Smooth muscle cell (in vitro differentiated cells): ENCODE measurements around the gene KCNJ12. TPM values are rescaled to one million over a fixed set of nuclear protein-coding genes. Genes with fewer than 3 reads are reported as not detected.

Experiments
- DNase-seq: peaks from one replicate; lab custom pipeline; 2025; ENCODE audit not compliant: unreplicated experiment; lab: John Stamatoyannopoulos, UW
- H2AFZ ChIP-seq: fragments of 200-600 bp; sonication (generic); 2 replicates; pipeline ENCODE4 v1.6.0; 2016; ENCODE audit warnings: antibody characterized with exemption, low read depth, mild to moderate bottlenecking
- H3F3A ChIP-seq: fragments of 200-600 bp; sonication (generic); 2 replicates; pipeline ENCODE4 v1.6.0; 2017; ENCODE audit warnings: antibody characterized with exemption, low read depth
- H3K27ac ChIP-seq: fragments of 200-600 bp; sonication (generic); 2 replicates; pipeline ENCODE4 v1.5.1; 2016; ENCODE audit warnings: low read depth, mild to moderate bottlenecking
- H3K27me3 ChIP-seq: fragments of 200-600 bp; sonication (generic); 2 replicates; pipeline ENCODE4 v1.6.1; 2016; ENCODE audit warnings: low read depth, mild to moderate bottlenecking
- H3K36me3 ChIP-seq: fragments of 200-600 bp; sonication (generic); 2 replicates; pipeline ENCODE4 v1.5.1; 2016; ENCODE audit warnings: low read depth
- H3K4me1 ChIP-seq: fragments of 200-600 bp; sonication (generic); 2 replicates; pipeline ENCODE4 v1.5.1; 2016; ENCODE audit warnings: low read depth
- H3K4me2 ChIP-seq: fragments of 200-600 bp; sonication (generic); 2 replicates; pipeline ENCODE4 v1.6.0; 2016; ENCODE audit warnings: mild to moderate bottlenecking
- H3K4me3 ChIP-seq: fragments of 200-600 bp; sonication (generic); 2 replicates; pipeline ENCODE4 v1.5.1; 2016; ENCODE audit warnings: mild to moderate bottlenecking
- H3K79me2 ChIP-seq: fragments of 200-600 bp; sonication (generic); 2 replicates; pipeline ENCODE4 v1.6.0; 2016; ENCODE audit warnings: low read depth, mild to moderate bottlenecking
- H3K9ac ChIP-seq: fragments of 200-600 bp; sonication (generic); 2 replicates; pipeline ENCODE4 v1.6.0; 2016; ENCODE audit warnings: low read depth
- H3K9me3 ChIP-seq: fragments of 200-600 bp; sonication (generic); replicated peaks from 2 replicates; pipeline ENCODE4 v1.5.1; 2016; ENCODE audit warnings: low read depth
- H4K20me1 ChIP-seq: fragments of 200-600 bp; sonication (generic); 2 replicates; pipeline ENCODE4 v1.6.0; 2016; ENCODE audit warnings: low read depth
- CTCF ChIP-seq: fragments of 200-600 bp; sonication (generic); IDR thresholded peaks from 2 replicates; pipeline ENCODE4 v1.5.1; 2017; ENCODE audit warnings: borderline replicate concordance, mild to moderate bottlenecking, antibody characterized with exemption; ENCODE audit not compliant: insufficient read depth, poor library complexity, severe bottlenecking
- WGBS: methylation state at CpG from one replicate; pipeline ENCODE4 v1.1.7; 2016; ENCODE audit warnings: low lambda C conversion rate; 5-methylcytosine and 5-hydroxymethylcytosine counted together
- polyA plus RNA-seq: library from polyadenylated mRNA; unstranded; fragments of >200 nt; fragmentation: Nextera tagmentation; extraction: Ambion mirVana; gene quantifications from 2 replicates; pipeline ENCODE4 v1.2.1, GENCODE V29; 2016
- total RNA-seq: library from RNA; depleted of rRNA; stranded (reverse); fragments of >200 nt; gene quantifications from 2 replicates; pipeline ENCODE4 v1.2.3, GENCODE V29; 2014

Gene KCNJ12
- total and polyA plus RNA-seq, 2 experiments from 2014 or later: 0.04 to 0.18 TPM

GRCh38 chr17:21362331-21362931, 13.7 kb upstream of the KCNJ12 start:
- Histone ChIP-seq H3K27me3 (peaks cover 5% of the 10 kb centered on the region), H3K9me3 (no peaks in the 10 kb centered on the region), H4K20me1 (no peaks in the 10 kb centered on the region), H3K4me2 (no peak overlapping the region), H3K9ac (no peak overlapping the region), H3K4me3 (no peak overlapping the region), H3K36me3 (no peaks in the 10 kb centered on the region), H2AFZ (no peak overlapping the region), H3K4me1 (peaks cover 7% of the 10 kb centered on the region), H3K79me2 (no peaks in the 10 kb centered on the region), H3K27ac (no peak overlapping the region), H3F3A (no peaks in the 10 kb centered on the region)
- DNase-seq: no peak
- no peak for TF ChIP-seq CTCF

GRCh38 chr17:21363776-21364642, 12.1 kb upstream of the KCNJ12 start:
- WGBS: 92% methylated on average over 9 of the region's 9 CpGs
- Histone ChIP-seq H3K9ac (no peak overlapping the region), H4K20me1 (no peaks in the 10 kb centered on the region), H3K4me3 (no peak overlapping the region), H3K4me2 (no peak overlapping the region), H3K79me2 (no peaks in the 10 kb centered on the region), H3K4me1 (peaks cover 7% of the 10 kb centered on the region), H3K27me3 (peaks cover 7% of the 10 kb centered on the region), H3K27ac (no peak overlapping the region), H3F3A (no peaks in the 10 kb centered on the region), H3K36me3 (no peaks in the 10 kb centered on the region), H2AFZ (no peak overlapping the region), H3K9me3 (no peaks in the 10 kb centered on the region)
- no peak for TF ChIP-seq CTCF
- DNase-seq: no peak

GRCh38 chr17:21365016-21365415, 11.1 kb upstream of the KCNJ12 start:
- H4K20me1 ChIP-seq: no peaks in the 10 kb centered on the region
- no peaks in the 10 kb centered on the region for H3K79me2 ChIP-seq
- no peak overlapping the region for H3K4me3 ChIP-seq
- H3K27ac ChIP-seq: no peak overlapping the region
- H3K4me2 ChIP-seq: no peak overlapping the region
- H3F3A ChIP-seq: no peaks in the 10 kb centered on the region
- peaks cover 5% of the 10 kb centered on the region for H3K4me1 ChIP-seq
- no peak for DNase-seq
- no peaks in the 10 kb centered on the region for H3K36me3 ChIP-seq
- no peak overlapping the region for H3K9ac ChIP-seq
- H2AFZ ChIP-seq: no peak overlapping the region
- peaks cover 7% of the 10 kb centered on the region for H3K27me3 ChIP-seq
- H3K9me3 ChIP-seq: no peaks in the 10 kb centered on the region
- no peak for TF ChIP-seq CTCF
- WGBS: 89% methylated on average over 7 of the region's 7 CpGs
